ENCODE data around the gene SRSF7. TPM values are rescaled to one million over a fixed set of nuclear protein-coding genes. Genes with fewer than 3 reads are reported as not detected.
"Not testable (repeated sequence)": the region's sequence is repeated elsewhere in the genome, so short reads cannot be mapped to it uniquely, and the experiment has no call there.

Gene SRSF7
- total and polyA plus RNA-seq, 8 donors: 57.9 to 163 (median 95.4) TPM

DNA sequence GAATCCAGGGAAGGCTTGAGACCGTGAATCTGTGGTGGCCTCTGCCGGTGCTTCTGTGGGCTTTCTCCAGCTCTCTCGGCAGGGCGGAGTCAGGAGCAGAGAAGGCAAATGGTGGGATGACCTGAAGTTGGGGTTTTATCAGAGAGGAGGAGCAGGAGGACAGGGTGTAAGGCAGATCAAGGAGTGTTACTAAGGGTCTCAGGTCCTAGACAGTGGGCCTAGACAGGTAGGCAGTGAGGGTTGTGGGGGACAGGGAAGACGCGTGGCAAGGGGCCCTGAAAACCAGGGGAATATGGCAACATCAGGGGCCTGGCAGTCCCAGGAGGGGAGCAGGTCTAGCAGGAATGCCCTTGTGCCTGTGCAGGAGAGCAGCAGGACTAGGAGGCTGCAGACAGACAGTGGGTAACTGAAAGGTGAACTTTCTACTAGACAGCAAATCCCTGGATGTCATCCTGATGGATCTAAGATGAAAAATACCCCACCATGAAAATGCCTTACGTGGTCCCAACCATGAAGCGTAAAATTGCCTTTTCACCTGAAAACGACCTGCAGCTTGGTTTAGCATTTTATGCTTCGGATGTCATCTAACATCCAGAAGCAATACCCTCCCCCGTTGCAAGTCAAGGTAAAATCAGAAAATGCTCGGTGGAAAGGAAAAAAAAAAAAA is 42.1 kb downstream of the SRSF7 start:
- DNase-seq: no peak
- no peaks in the 10 kb centered on the region for H3K9me3 ChIP-seq
- intact Hi-C loops (cut with DNase I; ENCODE audit: low total_unique reads): no loop called here
- H3K4me3 ChIP-seq: no peak overlapping the region
- peaks cover 0 to 6% (median 0%) of the 10 kb centered on the region in 4 donors for H3K4me1 ChIP-seq
- H3K27me3 ChIP-seq: no peaks in the 10 kb centered on the region
- 83 to 88% (median 85%) methylated on average over 12 of the region's 12 CpGs for WGBS, 5 donors
- TF ChIP-seq CTCF (IDR thresholded peaks at IDR 0.05) (no peak), POLR2A (IDR thresholded peaks at IDR 0.05) (no peak), POLR2AphosphoS5 (IDR thresholded peaks at IDR 0.05) (no peak), EP300 (IDR thresholded peaks at IDR 0.05) (no peak)
- peaks cover 6 to 17% (median 10%) of the 10 kb centered on the region in 4 donors for H3K36me3 ChIP-seq
- no peak overlapping the region for H3K27ac ChIP-seq

GRCh38 chr2:38708491-38708890 is 42.7 kb downstream of the SRSF7 start:
- H3K9me3 ChIP-seq; H3K27me3 ChIP-seq; H3K27ac ChIP-seq; intact Hi-C loops (cut with DNase I; ENCODE audit: low total_unique reads); DNase-seq; H3K4me1 ChIP-seq; H3K4me3 ChIP-seq: not testable (repeated sequence)
- WGBS, 5 donors: 85 to 97% (median 90%) methylated on average over 9 of the region's 9 CpGs
- peaks cover 6 to 17% (median 10%) of the 10 kb centered on the region in 4 donors for H3K36me3 ChIP-seq

- Histone ChIP-seq H3K4me3 (no peak overlapping the region), H3K9me3 (no peaks in the 10 kb centered on the region), H3K4me1 (peaks cover 0 to 6% (median 0%) of the 10 kb centered on the region in 4 donors), H3K36me3 (peaks cover 5 to 17% (median 7%) of the 10 kb centered on the region in 4 donors), H3K27ac (no peak overlapping the region), H3K27me3 (no peaks in the 10 kb centered on the region)
- WGBS, 5 donors: 82 to 93% (median 85%) methylated on average over 6 of the region's 6 CpGs
- intact Hi-C loops (cut with DNase I; ENCODE audit: low total_unique reads): no loop called here
- no peak for DNase-seq
- TF ChIP-seq EP300 (IDR thresholded peaks at IDR 0.05) (no peak), POLR2AphosphoS5 (IDR thresholded peaks at IDR 0.05) (no peak), POLR2A (IDR thresholded peaks at IDR 0.05) (no peak), CTCF (IDR thresholded peaks at IDR 0.05) (no peak)
These were observed 44.3 kb downstream of the SRSF7 start for GRCh38 chr2:38706846-38707345.

- Histone ChIP-seq H3K27me3 (no peaks in the 10 kb centered on the region), H3K36me3 (peaks cover 0 to 17% (median 0%) of the 10 kb centered on the region in 4 donors), H3K4me3 (no peak overlapping the region), H3K9me3 (no peaks in the 10 kb centered on the region), H3K27ac (no peak overlapping the region), H3K4me1 (peaks cover 0 to 17% (median 2%) of the 10 kb centered on the region in 4 donors)
- DNase-seq: no peak
- TF ChIP-seq CTCF (IDR thresholded peaks at IDR 0.05) (no peak), POLR2A (IDR thresholded peaks at IDR 0.05) (no peak), EP300 (IDR thresholded peaks at IDR 0.05) (no peak), POLR2AphosphoS5 (IDR thresholded peaks at IDR 0.05) (no peak)
- intact Hi-C loops (cut with DNase I; ENCODE audit: low total_unique reads): no loop called here
- 65 to 83% (median 80%) methylated on average over 2 of the region's 2 CpGs for WGBS, 5 donors
These were observed 46.5 kb downstream of the SRSF7 start for GRCh38 chr2:38704664-38705063.

- intact Hi-C loops (cut with DNase I; ENCODE audit: low total_unique reads); H3K4me3 ChIP-seq; DNase-seq; H3K9me3 ChIP-seq; H3K27me3 ChIP-seq; H3K27ac ChIP-seq: not testable (repeated sequence)
- Histone ChIP-seq H3K36me3 (peaks cover 0 to 17% (median 0%) of the 10 kb centered on the region in 4 donors), H3K4me1 (peaks cover 0 to 17% (median 2%) of the 10 kb centered on the region in 4 donors)
- 95 to 98% (median 96%) methylated on average over 5 of the region's 5 CpGs for WGBS, 5 donors
These were observed 47.8 kb downstream of the SRSF7 start for GRCh38 chr2:38703336-38703735.
